ENCODE data around the gene C1GALT1C1L.
"Not testable (repeated sequence)": the region's sequence is repeated elsewhere in the genome, so short reads cannot be mapped to it uniquely, and the experiment has no call there.

C1GALT1C1L gene

GRCh38 chr2:43676322-43677050 lies at the start of gene C1GALT1C1L:
Gene C1GALT1C1L, minus strand, starts transcription at chr2:43676429. Its CDS starts 107 bp downstream, at chr2:43676322.
- DNase-seq, result peak; percentile 5

- no peak for DNase-seq
Measured at GRCh38 chr2:43725711-43726246, 49.5 kb upstream of the C1GALT1C1L start.

GRCh38 chr2:43724728-43725526 lies 48.7 kb upstream of the C1GALT1C1L start:
- no peak for DNase-seq

- no peak for DNase-seq
Measured at GRCh38 chr2:43718530-43719124, 42.4 kb upstream of the C1GALT1C1L start.

- DNase-seq, result no peak
Measured at GRCh38 chr2:43717322-43717721, 41.1 kb upstream of the C1GALT1C1L start.

- no peak for DNase-seq
Measured at GRCh38 chr2:43715300-43716098, 39.3 kb upstream of the C1GALT1C1L start.

- DNase-seq, result peak; percentile 19
Measured at GRCh38 chr2:43714164-43714563, 37.9 kb upstream of the C1GALT1C1L start.

- DNase-seq, result no peak
Measured at GRCh38 chr2:43710866-43711265, 34.6 kb upstream of the C1GALT1C1L start.

GRCh38 chr2:43708891-43709290 lies 32.7 kb upstream of the C1GALT1C1L start:
- no peak for DNase-seq

GRCh38 chr2:43708178-43708577 lies 31.9 kb upstream of the C1GALT1C1L start:
- no peak for DNase-seq

- peak; percentile 57 for DNase-seq
Measured at GRCh38 chr2:43707255-43708015, 31.2 kb upstream of the C1GALT1C1L start.

- DNase-seq, result no peak
Measured at GRCh38 chr2:43701111-43701510, 24.9 kb upstream of the C1GALT1C1L start.

GRCh38 chr2:43699761-43700160 lies 23.5 kb upstream of the C1GALT1C1L start:
- no peak for DNase-seq

GRCh38 chr2:43698140-43698539 lies 21.9 kb upstream of the C1GALT1C1L start:
- not testable (repeated sequence) for DNase-seq

GRCh38 chr2:43692428-43692994 lies 16.3 kb upstream of the C1GALT1C1L start:
- DNase-seq, result no peak

- DNase-seq, result no peak
Measured at GRCh38 chr2:43689999-43690398, 13.8 kb upstream of the C1GALT1C1L start.

GRCh38 chr2:43685357-43685756 lies 9.1 kb upstream of the C1GALT1C1L start:
- peak; percentile 54 for DNase-seq

GRCh38 chr2:43677783-43678182 lies 1.6 kb upstream of the C1GALT1C1L start:
- not testable (repeated sequence) for DNase-seq

GRCh38 chr2:43675646-43676321 lies 445 bp downstream of the C1GALT1C1L start:
- DNase-seq, result no peak

- DNase-seq, result no peak
Measured at GRCh38 chr2:43657241-43657640, 19.0 kb downstream of the C1GALT1C1L start.

- DNase-seq, result no peak
Measured at GRCh38 chr2:43653506-43653905, 22.7 kb downstream of the C1GALT1C1L start.

Data from NCI-H226 (cell line).